HepG2 (cell line): ENCODE results near the gene FBXO30. TPM values are rescaled to one million over a fixed set of nuclear protein-coding genes. Genes with fewer than 3 reads are reported as not detected.
A peak's percentile ranks its signal among the peaks of the same experiment; 100 is the strongest.

Experiments
- BCL6 ChIP-seq: IDR thresholded peaks from 2 replicates; pipeline ENCODE4 v1.6.1; 2016; ENCODE audit warnings: missing genetic modification reagents, missing compliant biosample characterization
- CEBPG ChIP-seq: IDR thresholded peaks from 2 replicates; pipeline ENCODE4 v1.6.1; 2016
- FOXJ3 ChIP-seq: sonication (generic); formaldehyde crosslinking; IDR thresholded peaks from 2 replicates; pipeline ENCODE4 v1.4.0; 2020; ENCODE audit warnings: missing genetic modification reagents, mild to moderate bottlenecking, borderline replicate concordance
- GATAD2A ChIP-seq: IDR thresholded peaks from 2 replicates; pipeline ENCODE4 v1.6.1; 2016
- HMG20A ChIP-seq: IDR thresholded peaks from 2 replicates; pipeline ENCODE4 v1.6.1; 2016; ENCODE audit warnings: borderline replicate concordance
- JUNB ChIP-seq: sonication (generic); formaldehyde crosslinking; IDR thresholded peaks from 2 replicates; pipeline ENCODE4 v1.8.0; 2022; ENCODE audit warnings: missing genetic modification reagents, mild to moderate bottlenecking, borderline replicate concordance
- KDM4B ChIP-seq: sonication (generic); formaldehyde crosslinking; IDR thresholded peaks from 2 replicates; pipeline ENCODE4 v1.4.0; 2020; ENCODE audit warnings: missing genetic modification reagents
- MIXL1 ChIP-seq: IDR thresholded peaks from 2 replicates; pipeline ENCODE4 v1.6.1; 2016
- NCOA2 ChIP-seq: sonication (generic); formaldehyde crosslinking; IDR thresholded peaks from 2 replicates; pipeline ENCODE4 v1.8.0; 2022; ENCODE audit warnings: inconsistent platforms
- NCOR1 ChIP-seq: fragments of 200-600 bp; sonication (generic); IDR thresholded peaks from 2 replicates; pipeline ENCODE4 v1.7.0; 2017; ENCODE audit warnings: antibody characterized with exemption, low read length, borderline replicate concordance
- NR2F2 ChIP-seq: IDR thresholded peaks from 2 replicates; pipeline ENCODE4 v1.6.1; 2012; ENCODE audit warnings: low read depth, inconsistent platforms, borderline replicate concordance
- PBX2 ChIP-seq: IDR thresholded peaks from 2 replicates; pipeline ENCODE4 v1.6.1; 2016; ENCODE audit warnings: control low read depth
- PCBP2 ChIP-seq: fragments of 200-400 bp; formaldehyde crosslinking; optimal IDR thresholded peaks from 2 replicates; pipeline ENCODE3; 2018; ENCODE audit warnings: low read length, low read depth; ENCODE audit not compliant: poor library complexity, severe bottlenecking
- POGZ ChIP-seq: sonication (generic); formaldehyde crosslinking; IDR thresholded peaks from 2 replicates; pipeline ENCODE4 v1.4.0; 2020; ENCODE audit warnings: mild to moderate bottlenecking, missing genetic modification reagents
- SOX13 ChIP-seq, 3 experiments: fragments of 450-650 bp in 1 of 3; sonication (generic) in 1 of 3; formaldehyde crosslinking in 1 of 3; IDR thresholded peaks in 2 of 3; conservative IDR thresholded peaks in 1 of 3; 2 replicates each; pipeline versions ENCODE4 v1.5.0 to v1.6.1; 2016 to 2020; ENCODE audit warnings: antibody characterized with exemption in 1 of 3, mild to moderate bottlenecking in 1 of 3, missing compliant biosample characterization in 1 of 3, missing genetic modification reagents in 1 of 3, moderate library complexity in 1 of 3
- SOX5 ChIP-seq: IDR thresholded peaks from 2 replicates; pipeline ENCODE4 v1.6.1; 2016; ENCODE audit warnings: borderline replicate concordance
- U2AF2 ChIP-seq: fragments of 200-400 bp; formaldehyde crosslinking; IDR thresholded peaks from 2 replicates; pipeline ENCODE4 v1.6.1; 2017; ENCODE audit warnings: low read depth, mild to moderate bottlenecking, low read length
- ZBTB37 ChIP-seq: sonication (generic); formaldehyde crosslinking; IDR thresholded peaks from 2 replicates; pipeline ENCODE4 v1.4.0; 2020; ENCODE audit warnings: mild to moderate bottlenecking, missing genetic modification reagents
- ZFP82 ChIP-seq: sonication (generic); formaldehyde crosslinking; IDR thresholded peaks from 2 replicates; pipeline ENCODE4 v1.5.1; 2020; ENCODE audit warnings: mild to moderate bottlenecking, missing genetic modification reagents, borderline replicate concordance
- ZNF12 ChIP-seq: sonication (generic); formaldehyde crosslinking; IDR thresholded peaks from 2 replicates; pipeline ENCODE4 v1.5.0; 2020; ENCODE audit warnings: missing genetic modification reagents
- ZNF362 ChIP-seq: sonication (generic); formaldehyde crosslinking; IDR thresholded peaks from 2 replicates; pipeline ENCODE4 v1.4.0; 2020; ENCODE audit warnings: missing genetic modification reagents, mild to moderate bottlenecking, borderline replicate concordance
- ZNF740 ChIP-seq: sonication (generic); formaldehyde crosslinking; IDR thresholded peaks from 2 replicates; pipeline ENCODE4 v1.4.0; 2020; ENCODE audit warnings: missing genetic modification reagents
- polyA plus RNA-seq, 8 experiments: library from polyadenylated mRNA; depleted of rRNA in 3 of 8; stranded (reverse) in 7 of 8; unstranded in 1 of 8; fragments of >200 nt; fragmentation: Illumina TruSeq in 4 of 8; extraction: Trizol in 4 of 8; gene quantifications; 2 replicates each; pipeline versions ENCODE4 v1.2.1 to v1.2.3, GENCODE V29; 2011 to 2016; ENCODE audit warnings: low read depth in 4 of 8, missing spikeins in 1 of 8, mixed read lengths in 1 of 8; ENCODE audit not compliant: insufficient read depth in 1 of 8
- total RNA-seq, 5 experiments: library from RNA; depleted of rRNA; stranded (reverse); fragments of >200 nt; fragmentation: Illumina TruSeq; extraction: Trizol; gene quantifications; 2 replicates each; pipeline ENCODE4 v1.2.3, GENCODE V29; 2016; ENCODE audit warnings: low read depth in 1 of 5
- TF ChIP-seq, protein P1 (sequence below): sonication (generic); formaldehyde crosslinking; IDR thresholded peaks from 2 replicates; pipeline ENCODE4 v1.5.0; 2020; ENCODE audit warnings: mild to moderate bottlenecking, missing genetic modification reagents, borderline replicate concordance

The FBXO30 gene
- total and polyA plus RNA-seq, 2 of the 13 experiments (the other 11 are each of a cell fraction or from before 2014, with no cell fraction given), result 3.2 to 7.1 TPM

DNA sequence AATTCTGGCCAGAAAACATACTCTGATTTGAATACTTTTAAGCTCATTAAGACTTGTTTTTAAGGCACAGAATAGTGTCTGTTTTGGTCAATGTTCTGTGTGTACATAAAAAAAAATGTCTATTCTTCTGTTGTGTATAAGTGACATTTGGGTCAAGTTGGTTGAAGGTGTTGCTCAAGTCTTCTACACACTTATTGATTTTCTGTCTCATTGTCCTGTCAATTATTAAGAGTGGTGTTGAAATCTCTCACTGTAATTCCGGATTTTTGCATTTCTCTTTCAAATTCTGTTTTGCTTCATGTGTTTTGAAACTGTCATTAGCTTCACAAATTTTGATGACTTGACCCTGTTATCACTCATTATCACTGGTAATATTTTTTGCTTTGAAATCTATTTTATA lies 41.7 kb downstream of the FBXO30 start (continued):
- TF ChIP-seq ZNF740 (CRISPR knock-in tag) (no peak), SOX13 (IDR thresholded peaks at IDR 0.05) (peak; percentile 83; the same call in 1 of the 2 replicates), SOX13 (CRISPR knock-in tag; conservative IDR thresholded peaks at IDR 0.05 in 1 of 2, IDR thresholded peaks at IDR 0.05 in 1 of 2) (peak in 1 of 2 experiments; percentile 96; a peak in 2 of 4 replicates), MIXL1 (CRISPR knock-in tag) (peak; percentile 52; the same call in 1 of the 2 replicates), GATAD2A (peak; percentile 90), KDM4B (no peak), PCBP2 (no peak), CEBPG (CRISPR knock-in tag) (peak; percentile 88), ZBTB37 (no peak), PBX2 (peak; percentile 82), NR2F2 (peak; percentile 90), HMG20A (CRISPR knock-in tag) (peak; percentile 46; the same call in 1 of the 2 replicates), ZFP82 (no peak), U2AF2 (no peak), POGZ (CRISPR knock-in tag) (0 out of 2 replicates have a peak, but pooled peaks have one; percentile 23), ZNF12 (CRISPR knock-in tag) (0 out of 2 replicates have a peak, but pooled peaks have one; percentile 36), FOXJ3 (CRISPR knock-in tag) (peak; percentile 70; the same call in 1 of the 2 replicates), NCOA2 (0 out of 2 replicates have a peak, but pooled peaks have one; percentile 45), SOX5 (CRISPR knock-in tag) (peak; percentile 96), NCOR1 (peak; percentile 47; the same call in 1 of the 2 replicates), ZNF362 (CRISPR knock-in tag) (peak; percentile 73; the same call in 1 of the 2 replicates), JUNB (CRISPR knock-in tag) (no peak), BCL6 (CRISPR knock-in tag) (peak; percentile 60; the same call in 1 of the 2 replicates)
- TF ChIP-seq, protein P1, sequence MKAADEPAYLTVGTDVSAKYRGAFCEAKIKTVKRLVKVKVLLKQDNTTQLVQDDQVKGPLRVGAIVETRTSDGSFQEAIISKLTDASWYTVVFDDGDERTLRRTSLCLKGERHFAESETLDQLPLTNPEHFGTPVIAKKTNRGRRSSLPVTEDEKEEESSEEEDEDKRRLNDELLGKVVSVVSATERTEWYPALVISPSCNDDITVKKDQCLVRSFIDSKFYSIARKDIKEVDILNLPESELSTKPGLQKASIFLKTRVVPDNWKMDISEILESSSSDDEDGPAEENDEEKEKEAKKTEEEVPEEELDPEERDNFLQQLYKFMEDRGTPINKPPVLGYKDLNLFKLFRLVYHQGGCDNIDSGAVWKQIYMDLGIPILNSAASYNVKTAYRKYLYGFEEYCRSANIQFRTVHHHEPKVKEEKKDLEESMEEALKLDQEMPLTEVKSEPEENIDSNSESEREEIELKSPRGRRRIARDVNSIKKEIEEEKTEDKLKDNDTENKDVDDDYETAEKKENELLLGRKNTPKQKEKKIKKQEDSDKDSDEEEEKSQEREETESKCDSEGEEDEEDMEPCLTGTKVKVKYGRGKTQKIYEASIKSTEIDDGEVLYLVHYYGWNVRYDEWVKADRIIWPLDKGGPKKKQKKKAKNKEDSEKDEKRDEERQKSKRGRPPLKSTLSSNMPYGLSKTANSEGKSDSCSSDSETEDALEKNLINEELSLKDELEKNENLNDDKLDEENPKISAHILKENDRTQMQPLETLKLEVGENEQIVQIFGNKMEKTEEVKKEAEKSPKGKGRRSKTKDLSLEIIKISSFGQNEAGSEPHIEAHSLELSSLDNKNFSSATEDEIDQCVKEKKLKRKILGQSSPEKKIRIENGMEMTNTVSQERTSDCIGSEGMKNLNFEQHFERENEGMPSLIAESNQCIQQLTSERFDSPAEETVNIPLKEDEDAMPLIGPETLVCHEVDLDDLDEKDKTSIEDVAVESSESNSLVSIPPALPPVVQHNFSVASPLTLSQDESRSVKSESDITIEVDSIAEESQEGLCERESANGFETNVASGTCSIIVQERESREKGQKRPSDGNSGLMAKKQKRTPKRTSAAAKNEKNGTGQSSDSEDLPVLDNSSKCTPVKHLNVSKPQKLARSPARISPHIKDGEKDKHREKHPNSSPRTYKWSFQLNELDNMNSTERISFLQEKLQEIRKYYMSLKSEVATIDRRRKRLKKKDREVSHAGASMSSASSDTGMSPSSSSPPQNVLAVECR (CRISPR knock-in tag), result no peak
